ENCODE results near the gene FAIM2.

DNA sequence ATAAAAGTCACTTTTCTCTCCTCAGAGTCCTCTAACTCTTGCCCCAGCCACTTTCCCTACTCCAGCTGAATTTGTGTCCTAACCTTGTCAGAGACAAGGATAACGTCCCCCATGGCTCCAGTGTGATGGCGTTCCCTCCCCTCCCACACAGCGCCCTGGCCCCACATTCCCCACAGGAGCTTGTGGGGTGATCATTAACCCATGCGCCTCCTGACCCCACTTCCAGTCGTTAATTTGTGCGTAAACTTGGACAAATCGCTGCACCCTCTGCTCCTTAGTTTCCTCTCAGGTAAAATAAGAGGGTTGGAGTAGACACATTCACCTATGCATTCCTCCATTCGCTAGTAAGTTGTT is 37.9 kb downstream of the FAIM2 start:
- TF ChIP-seq, protein P1, sequence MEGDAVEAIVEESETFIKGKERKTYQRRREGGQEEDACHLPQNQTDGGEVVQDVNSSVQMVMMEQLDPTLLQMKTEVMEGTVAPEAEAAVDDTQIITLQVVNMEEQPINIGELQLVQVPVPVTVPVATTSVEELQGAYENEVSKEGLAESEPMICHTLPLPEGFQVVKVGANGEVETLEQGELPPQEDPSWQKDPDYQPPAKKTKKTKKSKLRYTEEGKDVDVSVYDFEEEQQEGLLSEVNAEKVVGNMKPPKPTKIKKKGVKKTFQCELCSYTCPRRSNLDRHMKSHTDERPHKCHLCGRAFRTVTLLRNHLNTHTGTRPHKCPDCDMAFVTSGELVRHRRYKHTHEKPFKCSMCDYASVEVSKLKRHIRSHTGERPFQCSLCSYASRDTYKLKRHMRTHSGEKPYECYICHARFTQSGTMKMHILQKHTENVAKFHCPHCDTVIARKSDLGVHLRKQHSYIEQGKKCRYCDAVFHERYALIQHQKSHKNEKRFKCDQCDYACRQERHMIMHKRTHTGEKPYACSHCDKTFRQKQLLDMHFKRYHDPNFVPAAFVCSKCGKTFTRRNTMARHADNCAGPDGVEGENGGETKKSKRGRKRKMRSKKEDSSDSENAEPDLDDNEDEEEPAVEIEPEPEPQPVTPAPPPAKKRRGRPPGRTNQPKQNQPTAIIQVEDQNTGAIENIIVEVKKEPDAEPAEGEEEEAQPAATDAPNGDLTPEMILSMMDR (IDR thresholded peaks at IDR 0.05): no peak
- no peak for TF ChIP-seq POLR2AphosphoS5 (IDR thresholded peaks at IDR 0.05; ENCODE audit: low read depth, low read length)

Data from Panc1 (cell line).